ENCODE results near the gene KRT75.
"Not testable (repeated sequence)": the region's sequence is repeated elsewhere in the genome, so short reads cannot be mapped to it uniquely, and the experiment has no call there.

KRT75 gene

DNA sequence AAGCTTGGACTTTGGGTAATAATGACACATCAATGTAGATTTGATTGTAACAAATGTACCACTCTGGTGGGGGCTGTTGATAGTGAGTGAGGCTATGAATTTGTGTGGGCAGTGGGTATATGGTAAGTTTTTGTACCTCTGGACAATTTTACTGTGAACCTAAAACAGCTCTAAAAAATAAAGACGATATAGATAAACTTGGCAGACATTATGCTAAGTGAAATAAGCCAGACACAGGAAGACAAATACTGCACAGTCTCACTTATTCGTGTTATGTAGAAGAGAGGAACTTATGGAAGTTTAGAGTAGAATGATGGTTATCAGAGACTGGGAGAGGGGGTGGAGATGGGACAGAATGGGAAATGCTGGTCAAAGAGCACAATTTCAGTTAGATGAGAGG lies 30.7 kb upstream of the KRT75 start:
- TF ChIP-seq, protein P1, sequence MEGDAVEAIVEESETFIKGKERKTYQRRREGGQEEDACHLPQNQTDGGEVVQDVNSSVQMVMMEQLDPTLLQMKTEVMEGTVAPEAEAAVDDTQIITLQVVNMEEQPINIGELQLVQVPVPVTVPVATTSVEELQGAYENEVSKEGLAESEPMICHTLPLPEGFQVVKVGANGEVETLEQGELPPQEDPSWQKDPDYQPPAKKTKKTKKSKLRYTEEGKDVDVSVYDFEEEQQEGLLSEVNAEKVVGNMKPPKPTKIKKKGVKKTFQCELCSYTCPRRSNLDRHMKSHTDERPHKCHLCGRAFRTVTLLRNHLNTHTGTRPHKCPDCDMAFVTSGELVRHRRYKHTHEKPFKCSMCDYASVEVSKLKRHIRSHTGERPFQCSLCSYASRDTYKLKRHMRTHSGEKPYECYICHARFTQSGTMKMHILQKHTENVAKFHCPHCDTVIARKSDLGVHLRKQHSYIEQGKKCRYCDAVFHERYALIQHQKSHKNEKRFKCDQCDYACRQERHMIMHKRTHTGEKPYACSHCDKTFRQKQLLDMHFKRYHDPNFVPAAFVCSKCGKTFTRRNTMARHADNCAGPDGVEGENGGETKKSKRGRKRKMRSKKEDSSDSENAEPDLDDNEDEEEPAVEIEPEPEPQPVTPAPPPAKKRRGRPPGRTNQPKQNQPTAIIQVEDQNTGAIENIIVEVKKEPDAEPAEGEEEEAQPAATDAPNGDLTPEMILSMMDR (IDR thresholded peaks at IDR 0.05; ENCODE audit: insufficient read depth, missing control alignments) = no peak
- DNase-seq (ENCODE audit: insufficient read length, low spot score) (no peak), FAIRE-seq (no peak)

DNA sequence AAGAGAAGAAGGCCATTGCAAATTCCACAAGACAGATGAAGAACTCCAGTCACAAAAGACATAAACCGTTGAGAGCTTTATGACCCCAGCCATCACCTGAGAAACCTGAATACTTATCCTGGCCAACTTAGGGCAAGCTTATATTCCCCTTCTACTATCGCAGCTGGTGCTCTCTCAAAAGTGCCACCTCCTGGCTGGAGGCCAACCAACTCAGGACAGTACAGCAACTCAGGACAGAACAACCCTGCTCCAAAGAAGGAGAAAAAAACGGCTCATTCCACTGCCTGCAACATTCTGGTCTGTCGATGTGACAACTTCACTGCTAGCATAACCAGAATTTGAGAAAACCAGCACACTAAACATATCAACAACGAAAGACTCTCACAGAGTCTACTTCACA lies 27.5 kb upstream of the KRT75 start:
- TF ChIP-seq, protein P1 (IDR thresholded peaks at IDR 0.05; ENCODE audit: insufficient read depth, missing control alignments) = no peak
- FAIRE-seq (no peak), DNase-seq (ENCODE audit: insufficient read length, low spot score) (no peak)

DNA sequence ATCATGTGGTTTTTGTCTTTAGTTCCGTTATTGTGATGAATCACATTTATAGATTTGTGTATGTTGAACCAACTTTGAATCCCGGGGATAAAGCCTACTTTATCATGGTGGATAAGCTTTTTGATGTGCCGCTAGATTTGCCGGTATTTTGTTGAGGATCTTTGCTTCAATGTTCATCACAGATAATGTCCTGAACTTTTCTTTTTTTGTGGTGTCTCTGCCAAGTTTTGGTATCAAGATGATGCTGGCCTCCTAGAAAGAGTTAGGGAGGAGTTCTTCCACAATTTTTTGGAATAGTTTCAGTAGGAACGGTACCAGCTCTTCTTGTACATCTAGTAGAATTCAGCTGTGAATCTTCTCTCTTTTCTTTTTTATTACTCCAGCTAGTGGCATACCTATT lies 24.7 kb upstream of the KRT75 start:
- DNase-seq (ENCODE audit: insufficient read length, low spot score) (no peak), FAIRE-seq (no peak)
- TF ChIP-seq, protein P1 (IDR thresholded peaks at IDR 0.05; ENCODE audit: insufficient read depth, missing control alignments) = no peak

DNA sequence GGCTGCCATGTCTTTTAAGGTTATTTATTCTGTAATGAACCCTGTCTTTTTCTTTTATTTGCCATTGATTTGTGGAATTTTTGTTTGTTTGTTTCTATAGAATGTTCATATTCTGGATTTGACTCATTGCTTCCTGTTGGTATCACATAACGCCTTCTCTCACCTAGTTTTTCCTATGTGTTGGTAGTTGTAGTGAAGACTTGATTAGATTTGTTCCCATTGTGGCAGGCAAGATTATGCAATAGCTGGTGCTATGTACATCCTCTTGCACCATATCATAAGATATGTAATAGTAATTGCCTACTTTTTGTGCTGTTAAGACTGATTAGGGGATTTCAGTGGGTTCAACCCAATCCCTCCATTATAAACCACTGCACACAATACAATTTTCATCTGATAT lies 21.6 kb upstream of the KRT75 start:
- DNase-seq (ENCODE audit: insufficient read length, low spot score) = no peak
- TF ChIP-seq, protein P1 (IDR thresholded peaks at IDR 0.05; ENCODE audit: insufficient read depth, missing control alignments) = no peak
- FAIRE-seq = no peak

DNA sequence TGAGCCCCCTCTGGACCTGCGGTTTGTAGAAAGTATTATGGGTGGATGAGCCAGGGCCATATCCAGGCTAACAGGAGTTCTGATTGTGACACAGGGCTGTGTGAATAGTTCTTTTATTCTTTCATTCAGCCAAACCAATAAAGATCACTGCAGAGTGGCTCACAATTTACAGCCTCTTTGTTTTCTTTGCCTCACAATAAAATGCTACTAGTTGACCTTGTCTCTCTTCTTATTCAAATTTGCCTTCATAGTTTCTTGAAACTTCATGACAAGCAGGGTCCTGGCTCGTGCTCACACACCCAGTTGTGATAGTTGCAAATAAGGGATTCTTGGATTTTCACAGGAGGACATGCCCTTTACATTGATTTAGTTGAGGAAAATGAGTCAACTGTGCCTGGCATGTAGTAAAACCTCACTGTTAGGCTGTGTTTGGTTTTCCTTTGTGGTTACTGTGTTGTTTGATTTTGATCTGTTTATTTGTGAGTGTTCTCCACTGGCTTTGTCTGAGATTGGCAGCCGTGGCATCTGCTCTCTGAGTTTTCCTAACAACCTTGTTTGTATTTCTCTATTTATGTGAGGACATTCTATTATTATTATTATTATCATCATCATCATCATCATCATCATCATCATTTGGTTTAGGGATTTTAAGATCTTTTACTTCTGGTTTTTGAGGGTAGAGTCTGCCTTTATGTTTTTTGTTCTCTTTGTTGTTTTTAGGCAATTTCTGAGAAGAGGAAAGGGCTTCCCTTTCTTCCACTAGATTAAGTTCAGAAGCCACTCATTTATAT lies 20.4 kb upstream of the KRT75 start:
- TF ChIP-seq, protein P1 (IDR thresholded peaks at IDR 0.05; ENCODE audit: insufficient read depth, missing control alignments) = no peak
- FAIRE-seq = no peak

DNA sequence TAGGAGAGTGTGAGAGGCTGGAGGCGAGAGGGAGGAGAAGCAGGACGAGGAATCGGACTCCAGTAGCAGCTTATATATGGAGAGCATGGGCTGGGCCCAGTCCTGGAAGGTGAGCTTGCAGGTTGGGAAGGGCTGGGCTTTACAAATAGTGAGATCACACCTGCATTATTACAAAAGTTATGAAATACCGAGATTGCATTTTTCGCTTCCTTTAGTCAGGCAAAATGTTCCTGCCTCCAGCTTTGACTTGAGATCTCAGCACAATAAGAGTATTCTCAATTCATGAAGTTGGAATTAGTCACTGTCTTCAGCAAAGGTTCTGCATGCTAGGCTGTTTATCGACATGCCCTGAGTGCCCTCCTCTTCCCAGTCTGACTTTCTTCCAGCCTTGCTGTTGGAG lies 17.9 kb upstream of the KRT75 start, which contains the start of gene KRT6B:
TSS of gene KRT6B (minus strand) at position 46 of the 400 bp plus-strand sequence. CDS start 68 bp downstream, outside the sequence.
- DNase-seq (ENCODE audit: insufficient read length, low spot score) (no peak), FAIRE-seq (no peak)
- TF ChIP-seq, protein P1 (IDR thresholded peaks at IDR 0.05; ENCODE audit: insufficient read depth, missing control alignments) = no peak

More for the DNA sequence above, 20.4 kb upstream of the KRT75 start:
- no peak for DNase-seq (ENCODE audit: insufficient read length, low spot score)

DNA sequence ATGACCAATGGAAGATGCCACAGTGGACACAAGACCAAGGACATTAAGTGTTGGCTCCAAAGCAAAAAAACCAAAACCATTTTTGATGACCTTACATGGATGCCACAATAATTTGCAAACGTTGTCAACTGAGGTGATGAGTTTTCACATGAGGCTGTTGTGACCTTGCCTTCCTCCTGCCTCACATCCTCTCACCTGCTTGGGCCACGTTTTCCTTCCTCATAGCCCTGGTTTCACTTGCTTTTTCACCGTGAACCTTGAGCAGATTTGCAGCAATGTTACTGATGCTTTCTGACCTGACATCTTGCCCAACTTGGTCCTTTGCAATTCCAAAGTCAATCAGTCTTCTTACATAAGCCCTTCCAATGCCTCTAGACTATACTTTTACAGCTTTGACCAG lies 14.1 kb upstream of the KRT75 start:
- no peak for FAIRE-seq
- TF ChIP-seq, protein P1 (IDR thresholded peaks at IDR 0.05; ENCODE audit: insufficient read depth, missing control alignments) = no peak
- DNase-seq (ENCODE audit: insufficient read length, low spot score) = no peak

DNA sequence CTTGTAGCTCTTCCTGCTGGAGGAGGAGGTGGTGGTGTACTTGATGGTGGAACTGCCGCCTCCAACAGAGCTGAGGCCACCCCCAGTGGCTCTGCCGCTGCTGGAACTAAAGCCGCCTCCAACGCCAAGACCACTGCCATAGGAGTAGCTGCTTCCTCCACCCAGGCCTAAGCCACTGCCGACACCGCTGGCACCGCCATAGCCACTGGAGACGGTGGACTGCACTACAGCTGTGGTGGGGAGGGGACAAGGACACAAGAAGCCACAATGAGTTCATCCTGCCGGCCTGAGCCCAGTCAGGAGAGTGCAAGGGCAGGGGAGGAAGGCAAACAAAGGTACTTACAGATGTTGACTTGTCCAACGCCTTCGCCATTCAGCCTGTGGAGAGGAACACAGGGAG lies 13.0 kb upstream of the KRT75 start:
- not testable (repeated sequence) for DNase-seq (ENCODE audit: insufficient read length, low spot score); FAIRE-seq
